Activated CD4-positive, alpha-beta T cell treated with anti-CD3 and anti-CD28 coated beads, Interleukin-2, amount 50 U/mL, for 24 hours (primary cell): ENCODE data around the gene A4GALT.

Experiments used
- DNase-seq, 2 donors: peaks; one replicate each; pipeline ENCODE4 v3.0.0-alpha.2; 2020; ENCODE audit warnings: low read depth in 1 of 2, low spot score in 1 of 2

The A4GALT gene

GRCh38 chr22:42704896-42705295, 15.8 kb downstream of the A4GALT start:
- DNase-seq, result no peak

GRCh38 chr22:42702675-42703074, 18.0 kb downstream of the A4GALT start:
- no peak for DNase-seq

- no peak for DNase-seq
Observed at GRCh38 chr22:42701694-42702093, 19.0 kb downstream of the A4GALT start.

- DNase-seq, result no peak
Observed at GRCh38 chr22:42700901-42701300, 19.8 kb downstream of the A4GALT start.

GRCh38 chr22:42700355-42700754, 20.3 kb downstream of the A4GALT start:
- DNase-seq, result no peak

- DNase-seq, result no peak
Observed at GRCh38 chr22:42699976-42700352, 20.7 kb downstream of the A4GALT start.

- DNase-seq, result no peak
Observed at GRCh38 chr22:42699281-42699975, 21.2 kb downstream of the A4GALT start.

- no peak for DNase-seq
Observed at GRCh38 chr22:42697542-42698013, 23.1 kb downstream of the A4GALT start.

GRCh38 chr22:42696331-42696967, 24.2 kb downstream of the A4GALT start:
- DNase-seq, result no peak

GRCh38 chr22:42695294-42695693, 25.4 kb downstream of the A4GALT start:
- DNase-seq, result no peak

GRCh38 chr22:42693763-42694683, 26.6 kb downstream of the A4GALT start:
- DNase-seq, result no peak

GRCh38 chr22:42693055-42693762, 27.5 kb downstream of the A4GALT start:
- DNase-seq, result no peak

GRCh38 chr22:42692239-42693054, 28.2 kb downstream of the A4GALT start:
- no peak for DNase-seq

GRCh38 chr22:42691440-42691839, 29.2 kb downstream of the A4GALT start:
- no peak for DNase-seq

- no peak for DNase-seq
Observed at GRCh38 chr22:42688241-42689211, 32.1 kb downstream of the A4GALT start.

GRCh38 chr22:42686756-42687491, 33.7 kb downstream of the A4GALT start:
- DNase-seq, result no peak

GRCh38 chr22:42685941-42686653, 34.6 kb downstream of the A4GALT start:
- DNase-seq, result no peak
